Thyroid gland (tissue), 4 donors: ENCODE results near the gene GABRR3.

Experiments used
- POLR2A ChIP-seq, 2 donors: fragments of 450-650 bp; IDR thresholded peaks; one replicate each; pipeline ENCODE4 v1.6.1; 2017; ENCODE audit warnings: antibody characterized with exemption in 2 of 2, mild to moderate bottlenecking in 2 of 2, moderate library complexity in 1 of 2
- TF ChIP-seq, protein P1 (sequence below), 6 experiments: fragments of 200-600 bp in 3 of 6; fragments of 450-650 bp in 3 of 6; sonication (generic) in 3 of 6; IDR thresholded peaks; one replicate each; pipeline ENCODE4 v1.5.1; 2016 to 2019; ENCODE audit warnings: antibody characterized with exemption in 6 of 6, mild to moderate bottlenecking in 2 of 6, inconsistent platforms in 1 of 6, moderate library complexity in 1 of 6

DNA sequence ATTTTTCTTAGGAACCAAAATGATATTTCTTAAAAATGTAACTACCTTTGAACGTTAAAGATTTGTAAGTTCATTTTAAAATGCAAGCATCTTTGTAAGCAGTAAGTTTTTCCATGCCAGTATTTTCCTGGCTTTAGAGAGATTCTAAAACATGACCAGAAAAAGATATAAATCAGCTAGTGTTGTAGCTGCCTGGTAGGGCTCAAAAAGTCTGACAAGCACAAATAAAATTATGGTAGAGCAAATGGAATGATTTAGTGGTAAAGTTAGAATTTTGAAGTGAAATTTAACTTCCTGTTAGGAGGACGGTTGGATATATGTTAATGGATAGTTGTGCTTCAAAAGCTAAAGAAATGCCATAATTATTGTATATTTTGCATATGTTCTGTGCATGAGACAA is 29.7 kb downstream of the GABRR3 start:
- TF ChIP-seq, protein P1, sequence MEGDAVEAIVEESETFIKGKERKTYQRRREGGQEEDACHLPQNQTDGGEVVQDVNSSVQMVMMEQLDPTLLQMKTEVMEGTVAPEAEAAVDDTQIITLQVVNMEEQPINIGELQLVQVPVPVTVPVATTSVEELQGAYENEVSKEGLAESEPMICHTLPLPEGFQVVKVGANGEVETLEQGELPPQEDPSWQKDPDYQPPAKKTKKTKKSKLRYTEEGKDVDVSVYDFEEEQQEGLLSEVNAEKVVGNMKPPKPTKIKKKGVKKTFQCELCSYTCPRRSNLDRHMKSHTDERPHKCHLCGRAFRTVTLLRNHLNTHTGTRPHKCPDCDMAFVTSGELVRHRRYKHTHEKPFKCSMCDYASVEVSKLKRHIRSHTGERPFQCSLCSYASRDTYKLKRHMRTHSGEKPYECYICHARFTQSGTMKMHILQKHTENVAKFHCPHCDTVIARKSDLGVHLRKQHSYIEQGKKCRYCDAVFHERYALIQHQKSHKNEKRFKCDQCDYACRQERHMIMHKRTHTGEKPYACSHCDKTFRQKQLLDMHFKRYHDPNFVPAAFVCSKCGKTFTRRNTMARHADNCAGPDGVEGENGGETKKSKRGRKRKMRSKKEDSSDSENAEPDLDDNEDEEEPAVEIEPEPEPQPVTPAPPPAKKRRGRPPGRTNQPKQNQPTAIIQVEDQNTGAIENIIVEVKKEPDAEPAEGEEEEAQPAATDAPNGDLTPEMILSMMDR (IDR thresholded peaks at IDR 0.05) = no peak
- TF ChIP-seq POLR2A (IDR thresholded peaks at IDR 0.05) = no peak
